ENCODE data around the gene MAOA. TPM values are rescaled to one million over a fixed set of nuclear protein-coding genes. Genes with fewer than 3 reads are reported as not detected.

The MAOA gene
- polyA plus RNA-seq, 1 donor from 2014 or later = 1.3 TPM

DNA sequence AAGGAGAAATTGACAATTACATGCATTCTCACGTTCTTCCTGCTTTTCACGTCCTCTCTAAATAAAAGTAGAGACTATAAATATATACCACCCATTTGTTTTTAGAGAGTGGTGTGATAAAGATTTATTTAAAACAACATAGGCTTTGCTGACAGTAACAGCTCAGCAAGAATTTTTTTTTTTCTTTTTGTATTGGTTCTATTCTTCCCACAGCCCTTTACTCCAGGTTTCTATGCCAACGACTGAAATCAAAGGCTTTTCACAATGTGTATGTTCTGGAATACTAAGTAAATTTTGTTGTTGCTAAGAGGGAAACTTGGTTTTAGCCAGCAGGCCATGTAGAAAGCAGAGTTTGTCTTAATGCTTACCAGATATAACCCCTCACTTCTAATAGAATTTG is 43.4 kb downstream of the MAOA start (continued):
- TF ChIP-seq, protein P1, sequence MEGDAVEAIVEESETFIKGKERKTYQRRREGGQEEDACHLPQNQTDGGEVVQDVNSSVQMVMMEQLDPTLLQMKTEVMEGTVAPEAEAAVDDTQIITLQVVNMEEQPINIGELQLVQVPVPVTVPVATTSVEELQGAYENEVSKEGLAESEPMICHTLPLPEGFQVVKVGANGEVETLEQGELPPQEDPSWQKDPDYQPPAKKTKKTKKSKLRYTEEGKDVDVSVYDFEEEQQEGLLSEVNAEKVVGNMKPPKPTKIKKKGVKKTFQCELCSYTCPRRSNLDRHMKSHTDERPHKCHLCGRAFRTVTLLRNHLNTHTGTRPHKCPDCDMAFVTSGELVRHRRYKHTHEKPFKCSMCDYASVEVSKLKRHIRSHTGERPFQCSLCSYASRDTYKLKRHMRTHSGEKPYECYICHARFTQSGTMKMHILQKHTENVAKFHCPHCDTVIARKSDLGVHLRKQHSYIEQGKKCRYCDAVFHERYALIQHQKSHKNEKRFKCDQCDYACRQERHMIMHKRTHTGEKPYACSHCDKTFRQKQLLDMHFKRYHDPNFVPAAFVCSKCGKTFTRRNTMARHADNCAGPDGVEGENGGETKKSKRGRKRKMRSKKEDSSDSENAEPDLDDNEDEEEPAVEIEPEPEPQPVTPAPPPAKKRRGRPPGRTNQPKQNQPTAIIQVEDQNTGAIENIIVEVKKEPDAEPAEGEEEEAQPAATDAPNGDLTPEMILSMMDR (IDR thresholded peaks at IDR 0.05; ENCODE audit: poor library complexity, severe bottlenecking) = no peak
- TF ChIP-seq EZH2 (IDR thresholded peaks at IDR 0.05; ENCODE audit: borderline replicate concordance, insufficient read depth, low read length, poor library complexity, severe bottlenecking) (no peak), EP300 (conservative IDR thresholded peaks at IDR 0.05; ENCODE audit: poor library complexity, severe bottlenecking) (no peak), RAD21 (conservative IDR thresholded peaks at IDR 0.05) (no peak)

GRCh38 chrX:43702079-43702524 is 46.0 kb downstream of the MAOA start:
- H2AFZ ChIP-seq (ENCODE audit: low read depth, low read length) = no peak overlapping the region
- no peak overlapping the region for H3K4me2 ChIP-seq (ENCODE audit: low read length)
- H3K27me3 ChIP-seq (ENCODE audit: insufficient read depth, low read depth, low read length) = no peaks in the 10 kb centered on the region
- H3K36me3 ChIP-seq (ENCODE audit: insufficient read depth, low read length) = no peaks in the 10 kb centered on the region
- no peak overlapping the region for H3K27ac ChIP-seq (ENCODE audit: low read length)
- no peaks in the 10 kb centered on the region for H3F3A ChIP-seq (ENCODE audit: insufficient read depth, low read length, poor library complexity, severe bottlenecking)
- no peaks in the 10 kb centered on the region for H4K20me1 ChIP-seq (ENCODE audit: insufficient read depth)
- H3K9me2 ChIP-seq (ENCODE audit: insufficient read depth, low read length) = no peaks in the 10 kb centered on the region
- H3K79me2 ChIP-seq (replicated peaks; ENCODE audit: insufficient read depth, low read length) = no peaks in the 10 kb centered on the region
- H3K9me3 ChIP-seq (ENCODE audit: low read length) = no peaks in the 10 kb centered on the region
- no peak overlapping the region for H3K9ac ChIP-seq (ENCODE audit: low read length)
- no peak overlapping the region for H3K4me3 ChIP-seq (ENCODE audit: low read length)
- no peak for TF ChIP-seq EP300 (conservative IDR thresholded peaks at IDR 0.05; ENCODE audit: poor library complexity, severe bottlenecking)
- no peak for TF ChIP-seq MXI1 (conservative IDR thresholded peaks at IDR 0.05; ENCODE audit: poor library complexity, severe bottlenecking)
- TF ChIP-seq REST (IDR thresholded peaks at IDR 0.05; ENCODE audit: borderline replicate concordance) = no peak
- TF ChIP-seq EZH2 (IDR thresholded peaks at IDR 0.05; ENCODE audit: borderline replicate concordance, insufficient read depth, low read length, poor library complexity, severe bottlenecking) = no peak
- TF ChIP-seq TAF1 (IDR thresholded peaks at IDR 0.05; ENCODE audit: low read depth) = no peak
- no peak for TF ChIP-seq RAD21 (conservative IDR thresholded peaks at IDR 0.05)
- TF ChIP-seq SMC3 (conservative IDR thresholded peaks at IDR 0.05; ENCODE audit: poor library complexity) = no peak
- no peak for TF ChIP-seq POLR2AphosphoS5 (IDR thresholded peaks at IDR 0.05)
- TF ChIP-seq, protein P1 (IDR thresholded peaks at IDR 0.05; ENCODE audit: poor library complexity, severe bottlenecking) = no peak
